Measurements from ENCODE around the gene ATP6V0A4.

The ATP6V0A4 gene

DNA sequence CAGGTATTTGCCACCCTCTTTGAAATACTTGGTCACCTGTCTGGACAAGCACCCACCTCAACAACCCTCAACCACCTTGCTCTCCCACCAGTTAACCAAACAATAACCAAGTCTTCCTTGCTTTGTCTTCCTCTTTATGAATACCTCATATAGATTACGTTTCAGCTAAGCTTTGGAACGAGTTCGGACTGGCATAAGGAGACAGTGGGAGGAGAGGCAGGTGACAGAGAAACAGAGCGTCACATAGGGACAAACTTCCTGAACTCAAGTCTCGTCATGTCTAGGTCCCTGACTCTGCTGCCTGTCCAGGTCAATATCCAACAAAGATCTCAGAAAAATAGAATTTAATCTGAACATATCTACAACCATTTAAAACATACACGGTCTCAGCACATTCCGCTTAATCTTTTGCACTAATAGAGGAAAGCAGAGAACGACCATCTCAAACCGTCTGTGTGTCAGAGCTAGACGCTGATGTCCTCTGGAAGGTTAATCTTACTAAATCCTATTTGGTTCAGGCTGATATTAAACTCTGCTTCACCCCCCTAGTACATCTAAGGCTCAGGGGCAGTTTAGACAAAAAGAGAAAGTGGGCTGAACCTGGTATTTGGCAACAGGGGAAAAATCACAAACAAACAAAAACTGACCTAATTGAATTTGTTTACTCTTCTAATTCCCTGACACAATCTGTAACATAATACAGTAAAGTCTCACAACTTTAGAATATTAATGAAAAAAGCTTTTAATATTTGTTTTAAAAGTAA lies 70.5 kb downstream of the ATP6V0A4 start:
- FAIRE-seq (peak; percentile 78), DNase-seq (ENCODE audit: insufficient read length, low spot score) (peak; percentile 74)
- TF ChIP-seq, protein P1, sequence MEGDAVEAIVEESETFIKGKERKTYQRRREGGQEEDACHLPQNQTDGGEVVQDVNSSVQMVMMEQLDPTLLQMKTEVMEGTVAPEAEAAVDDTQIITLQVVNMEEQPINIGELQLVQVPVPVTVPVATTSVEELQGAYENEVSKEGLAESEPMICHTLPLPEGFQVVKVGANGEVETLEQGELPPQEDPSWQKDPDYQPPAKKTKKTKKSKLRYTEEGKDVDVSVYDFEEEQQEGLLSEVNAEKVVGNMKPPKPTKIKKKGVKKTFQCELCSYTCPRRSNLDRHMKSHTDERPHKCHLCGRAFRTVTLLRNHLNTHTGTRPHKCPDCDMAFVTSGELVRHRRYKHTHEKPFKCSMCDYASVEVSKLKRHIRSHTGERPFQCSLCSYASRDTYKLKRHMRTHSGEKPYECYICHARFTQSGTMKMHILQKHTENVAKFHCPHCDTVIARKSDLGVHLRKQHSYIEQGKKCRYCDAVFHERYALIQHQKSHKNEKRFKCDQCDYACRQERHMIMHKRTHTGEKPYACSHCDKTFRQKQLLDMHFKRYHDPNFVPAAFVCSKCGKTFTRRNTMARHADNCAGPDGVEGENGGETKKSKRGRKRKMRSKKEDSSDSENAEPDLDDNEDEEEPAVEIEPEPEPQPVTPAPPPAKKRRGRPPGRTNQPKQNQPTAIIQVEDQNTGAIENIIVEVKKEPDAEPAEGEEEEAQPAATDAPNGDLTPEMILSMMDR (IDR thresholded peaks at IDR 0.05; ENCODE audit: insufficient read depth, missing control alignments) = no peak

DNA sequence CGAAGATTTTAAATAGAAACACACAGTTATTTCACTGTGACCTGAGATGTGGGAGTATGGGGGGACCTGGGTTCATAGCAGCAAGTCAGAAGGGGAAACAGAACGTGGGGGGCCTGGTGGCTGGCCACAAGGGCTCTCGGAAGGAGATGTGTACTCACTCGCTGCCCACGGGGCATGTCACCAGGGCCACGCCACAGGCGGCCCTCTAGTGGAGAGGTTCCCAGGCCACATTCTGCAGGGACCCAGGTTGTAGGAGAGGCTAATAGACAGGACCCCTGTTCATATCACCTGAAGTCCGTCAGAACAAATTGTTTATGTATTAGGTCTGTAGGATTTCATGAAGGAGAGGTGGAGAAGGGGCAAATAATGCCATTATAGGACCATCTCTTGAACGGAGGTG lies 71.7 kb downstream of the ATP6V0A4 start:
- DNase-seq (ENCODE audit: insufficient read length, low spot score) (no peak), FAIRE-seq (no peak)
- TF ChIP-seq, protein P1 (IDR thresholded peaks at IDR 0.05; ENCODE audit: insufficient read depth, missing control alignments) = peak; percentile 15

DNA sequence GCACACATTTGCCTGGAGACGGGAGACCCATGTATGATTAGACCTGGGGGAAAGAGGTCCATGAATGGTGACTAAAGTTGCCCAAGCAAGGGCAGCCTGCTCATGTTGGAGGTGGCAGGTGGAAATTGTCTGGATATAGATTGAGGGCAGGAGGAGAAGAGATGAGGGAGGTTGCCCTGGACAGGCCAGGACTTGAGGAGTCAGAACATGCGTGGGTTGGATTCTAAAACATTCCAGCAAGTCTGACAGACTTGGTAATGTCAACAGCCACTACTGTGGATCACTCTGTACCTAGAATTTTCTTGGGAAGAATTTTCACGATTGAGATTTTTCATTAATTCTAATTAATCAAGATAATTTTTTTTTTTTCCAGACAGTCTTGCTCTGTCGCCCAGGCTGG lies 77.7 kb downstream of the ATP6V0A4 start:
- DNase-seq (ENCODE audit: insufficient read length, low spot score) (no peak), FAIRE-seq (no peak)
- TF ChIP-seq, protein P1 (IDR thresholded peaks at IDR 0.05; ENCODE audit: insufficient read depth, missing control alignments) = no peak

DNA sequence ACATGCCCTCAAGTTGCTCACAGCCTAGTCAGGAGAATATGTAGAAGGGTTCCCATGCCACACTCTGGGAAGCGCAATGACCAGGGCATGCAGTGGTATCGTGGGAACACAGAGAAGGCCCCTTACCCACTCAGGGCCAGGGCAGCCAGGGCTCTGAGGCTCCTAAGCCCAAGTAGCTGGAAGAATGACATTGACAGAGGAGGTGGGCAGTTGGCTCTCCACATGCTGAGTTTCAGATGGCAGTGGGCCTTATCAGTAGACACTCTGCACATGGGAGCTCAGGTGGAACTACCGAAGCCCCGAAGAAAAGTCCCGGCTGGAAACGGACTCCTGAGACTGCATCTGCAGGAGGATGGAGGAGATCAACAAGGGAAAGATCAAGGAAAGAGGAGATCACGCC lies 81.1 kb downstream of the ATP6V0A4 start:
- TF ChIP-seq, protein P1 (IDR thresholded peaks at IDR 0.05; ENCODE audit: insufficient read depth, missing control alignments) = no peak
- FAIRE-seq (no peak), DNase-seq (ENCODE audit: insufficient read length, low spot score) (no peak)

DNA sequence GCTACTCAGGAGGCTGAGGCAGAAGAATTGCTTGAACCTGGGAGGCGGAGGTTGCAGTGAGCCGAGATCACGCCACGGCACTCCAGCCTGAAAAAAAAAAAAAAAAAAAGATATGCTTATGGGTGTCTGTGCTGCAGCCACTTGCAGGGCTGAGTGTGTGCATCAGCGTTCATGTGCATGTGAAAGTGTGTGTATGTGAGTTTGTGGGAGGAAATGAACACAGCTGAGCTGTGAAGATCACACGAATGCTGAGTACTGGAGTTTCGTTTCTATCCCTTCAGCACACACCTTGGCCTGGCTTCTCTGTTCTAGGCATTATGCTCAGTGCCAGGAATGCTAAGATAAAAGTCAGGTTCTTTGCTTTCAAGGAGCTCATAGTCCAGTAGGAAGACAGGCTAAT lies 84.8 kb downstream of the ATP6V0A4 start:
- FAIRE-seq (no peak), DNase-seq (ENCODE audit: insufficient read length, low spot score) (no peak)
- TF ChIP-seq, protein P1 (IDR thresholded peaks at IDR 0.05; ENCODE audit: insufficient read depth, missing control alignments) = no peak

DNA sequence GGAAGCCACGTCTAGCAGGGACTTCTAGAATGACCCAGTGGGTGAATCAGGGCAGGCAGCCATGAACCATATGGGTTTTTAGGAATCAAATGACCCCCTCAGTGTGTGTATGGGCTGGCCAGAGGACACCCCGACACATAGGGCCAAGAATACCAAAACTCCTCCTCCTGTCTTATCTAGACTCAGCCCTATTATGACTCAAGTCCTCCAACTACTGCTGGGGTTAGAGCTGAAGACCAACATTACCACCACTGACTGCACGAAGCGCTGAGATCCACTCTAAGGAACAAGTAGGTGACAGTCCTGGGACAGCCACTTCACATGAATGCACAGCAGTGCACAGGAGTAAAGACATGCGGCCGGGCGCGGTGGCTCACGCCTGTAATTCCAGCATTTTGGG lies 85.3 kb downstream of the ATP6V0A4 start:
- no peak for DNase-seq (ENCODE audit: insufficient read length, low spot score)
- TF ChIP-seq, protein P1 (IDR thresholded peaks at IDR 0.05; ENCODE audit: insufficient read depth, missing control alignments) = no peak
- no peak for FAIRE-seq

All from D721Med (cell line).